Neural crest cell (in vitro differentiated cells): ENCODE results near the gene DDX31. TPM values are rescaled to one million over a fixed set of nuclear protein-coding genes. Genes with fewer than 3 reads are reported as not detected.
A peak's percentile ranks its signal among the peaks of the same experiment; 100 is the strongest.
"Not testable (repeated sequence)": the region's sequence is repeated elsewhere in the genome, so short reads cannot be mapped to it uniquely, and the experiment has no call there.

Source experiments
- DNase-seq: peaks from one replicate; pipeline ENCODE4 v3.0.0; 2021; ENCODE audit warnings: low read depth, mixed read lengths, low spot score
- H3K27ac Mint-ChIP-seq: one replicate; pipeline ENCODE4 v1.8.0; 2021; ENCODE audit warnings: mild to moderate bottlenecking, mixed read lengths; ENCODE audit not compliant: unreplicated experiment
- H3K27me3 Mint-ChIP-seq: 2 replicates; pipeline ENCODE4 v1.8.0; 2021; ENCODE audit warnings: low read depth, mild to moderate bottlenecking, mixed read lengths
- H3K36me3 Mint-ChIP-seq: 2 replicates; pipeline ENCODE4 v1.8.0; 2021; ENCODE audit warnings: low read depth, mild to moderate bottlenecking, mixed read lengths
- H3K4me1 Mint-ChIP-seq: 2 replicates; pipeline ENCODE4 v1.8.0; 2021; ENCODE audit warnings: mixed read lengths
- H3K4me3 Mint-ChIP-seq: one replicate; pipeline ENCODE4 v1.8.0; 2021; ENCODE audit warnings: mild to moderate bottlenecking, mixed read lengths
- H3K9me3 Mint-ChIP-seq: 2 replicates; pipeline ENCODE4 v1.8.0; 2021; ENCODE audit warnings: mixed read lengths
- long read RNA-seq: library from polyadenylated mRNA; unstranded; transcript quantifications from one replicate; pipeline ENCODE4 v2.0.0, GENCODE V29; 2020
- total RNA-seq: library from RNA; stranded (reverse); gene quantifications from 2 replicates; pipeline ENCODE4 v1.2.1, GENCODE V29; 2021
- TF ChIP-seq, protein P1 (sequence below): fragments of 200-600 bp; sonication (generic); conservative IDR thresholded peaks from 2 replicates; pipeline ENCODE4 v1.5.0; 2021; ENCODE audit warnings: antibody characterized with exemption, mild to moderate bottlenecking

The DDX31 gene
- 20.9 and 24.3 TPM in 2 replicates for total RNA-seq
- long read RNA-seq, full-length matches to known transcripts, result 24 of 43 reads
- long read RNA-seq, partial matches to known transcripts, result 3 of 43 reads
- long read RNA-seq, other reads (novel, unspliced or antisense), result 16 of 43 reads

DNA sequence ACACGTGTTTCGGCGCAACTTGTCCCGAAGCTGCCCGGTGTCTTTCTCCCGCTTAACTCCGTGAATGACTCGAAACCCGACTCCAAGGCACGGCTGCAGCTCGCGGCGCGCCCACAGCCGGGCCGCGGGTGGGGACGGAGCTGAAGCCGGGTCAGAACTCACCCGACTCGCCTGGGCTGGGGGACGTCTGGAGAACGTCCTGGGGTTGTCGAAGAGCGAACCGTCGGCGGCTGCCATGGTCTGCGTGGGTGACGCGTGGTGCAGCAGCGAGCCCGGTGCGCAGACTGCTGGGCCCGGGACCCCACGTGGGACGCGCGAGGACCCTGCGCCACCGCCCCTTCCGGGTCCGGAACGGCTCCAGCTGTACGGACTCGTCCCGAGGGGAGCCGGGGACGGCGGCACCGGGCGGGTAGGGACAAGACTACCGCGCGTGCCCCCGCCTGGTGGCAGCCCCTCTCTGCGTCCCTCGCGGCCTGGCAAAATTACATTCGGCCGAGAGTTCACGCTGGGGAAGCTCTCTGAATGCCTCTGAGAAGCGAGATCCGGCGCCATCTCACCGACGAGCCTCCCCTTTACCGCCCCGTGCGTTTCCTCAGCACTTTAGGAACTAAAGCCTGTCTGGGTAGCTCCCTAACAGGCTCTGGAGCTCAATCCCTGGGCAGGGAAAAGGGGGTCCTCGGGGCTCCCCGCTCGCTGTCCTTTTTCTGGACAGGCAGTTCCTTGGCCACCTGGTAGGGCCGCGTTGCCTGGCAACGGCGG lies at the start of gene DDX31:
TSS of gene DDX31 (minus strand) at position 286 of the 759 bp plus-strand sequence. CDS start at position 237, 49 bp downstream.
- Mint-ChIP-seq H3K9me3 (no peaks in the 10 kb centered on the region), H3K27me3 (no peaks in the 10 kb centered on the region), H3K36me3 (peaks cover 10% of the 10 kb centered on the region), H3K4me3 (peak within 1 kb of the TSS; percentile 93), H3K4me1 (peaks cover 42% of the 10 kb centered on the region), H3K27ac (peak within 1 kb of the TSS; percentile 96)
- DNase-seq, result peak; percentile 87
- TF ChIP-seq, protein P1, sequence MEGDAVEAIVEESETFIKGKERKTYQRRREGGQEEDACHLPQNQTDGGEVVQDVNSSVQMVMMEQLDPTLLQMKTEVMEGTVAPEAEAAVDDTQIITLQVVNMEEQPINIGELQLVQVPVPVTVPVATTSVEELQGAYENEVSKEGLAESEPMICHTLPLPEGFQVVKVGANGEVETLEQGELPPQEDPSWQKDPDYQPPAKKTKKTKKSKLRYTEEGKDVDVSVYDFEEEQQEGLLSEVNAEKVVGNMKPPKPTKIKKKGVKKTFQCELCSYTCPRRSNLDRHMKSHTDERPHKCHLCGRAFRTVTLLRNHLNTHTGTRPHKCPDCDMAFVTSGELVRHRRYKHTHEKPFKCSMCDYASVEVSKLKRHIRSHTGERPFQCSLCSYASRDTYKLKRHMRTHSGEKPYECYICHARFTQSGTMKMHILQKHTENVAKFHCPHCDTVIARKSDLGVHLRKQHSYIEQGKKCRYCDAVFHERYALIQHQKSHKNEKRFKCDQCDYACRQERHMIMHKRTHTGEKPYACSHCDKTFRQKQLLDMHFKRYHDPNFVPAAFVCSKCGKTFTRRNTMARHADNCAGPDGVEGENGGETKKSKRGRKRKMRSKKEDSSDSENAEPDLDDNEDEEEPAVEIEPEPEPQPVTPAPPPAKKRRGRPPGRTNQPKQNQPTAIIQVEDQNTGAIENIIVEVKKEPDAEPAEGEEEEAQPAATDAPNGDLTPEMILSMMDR, result no peak

DNA sequence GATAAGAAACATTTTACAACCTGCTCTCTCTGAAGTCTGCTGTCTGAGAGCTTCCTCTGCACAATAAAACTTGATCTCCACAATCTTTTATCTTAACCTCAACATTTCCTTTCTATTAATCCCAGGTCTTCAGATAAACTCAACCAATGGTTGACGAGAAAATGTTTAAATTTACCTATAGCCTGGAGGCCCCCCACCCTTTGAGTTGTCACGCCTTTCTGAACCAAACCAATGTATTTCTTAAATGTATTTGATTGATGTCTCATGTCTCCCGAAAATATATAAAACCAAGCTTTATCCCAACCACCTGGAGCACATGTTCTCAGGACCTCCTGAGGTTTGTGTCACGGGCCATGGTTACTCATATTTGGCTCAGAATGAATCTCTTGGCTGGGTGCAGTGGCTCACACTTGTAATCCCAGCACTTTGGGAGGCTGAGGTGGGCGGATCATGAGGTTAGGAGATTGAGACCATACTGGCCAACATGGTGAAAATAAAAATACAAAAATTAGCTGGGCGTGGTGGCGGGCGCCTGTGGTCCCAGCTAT lies 48.7 kb upstream of the DDX31 start:
- not testable (repeated sequence) for H3K4me3 Mint-ChIP-seq, DNase-seq, H3K4me1 Mint-ChIP-seq, H3K27ac Mint-ChIP-seq, H3K9me3 Mint-ChIP-seq, H3K27me3 Mint-ChIP-seq, H3K36me3 Mint-ChIP-seq

DNA sequence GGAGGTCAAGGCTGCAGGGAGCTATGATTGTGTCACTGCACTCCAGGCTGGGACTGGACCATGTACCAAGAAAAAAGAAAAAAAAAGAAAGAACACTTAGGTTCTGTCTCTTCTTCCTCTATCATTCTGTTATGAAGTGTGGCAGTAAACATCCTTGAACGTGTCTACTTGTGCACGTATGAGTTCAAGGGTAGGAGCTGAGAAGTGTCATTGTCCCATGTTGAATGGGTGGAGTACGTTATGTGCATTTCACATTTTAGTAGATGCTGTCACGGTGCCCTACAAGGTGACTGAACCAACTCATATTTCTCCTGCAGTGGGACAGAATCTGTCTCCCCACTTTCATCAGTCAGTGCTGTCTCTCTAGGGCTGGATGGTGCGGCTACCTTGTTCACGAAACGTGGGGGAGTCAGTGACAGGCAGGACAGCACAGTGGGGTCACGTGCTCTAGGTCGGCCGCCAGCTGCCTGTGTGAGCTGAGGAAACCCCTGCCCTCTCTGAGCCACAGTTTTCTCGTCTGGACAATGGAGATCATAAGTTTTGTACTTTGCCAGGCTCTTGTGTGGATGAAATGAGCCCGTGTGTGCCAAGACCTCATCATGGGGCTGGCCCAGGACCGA lies 47.7 kb upstream of the DDX31 start:
- no peaks in the 10 kb centered on the region for H3K4me1 Mint-ChIP-seq
- H3K27me3 Mint-ChIP-seq, result peaks cover 10% of the 10 kb centered on the region
- H3K27ac Mint-ChIP-seq, result no peak overlapping the region
- H3K9me3 Mint-ChIP-seq, result peaks cover 3% of the 10 kb centered on the region
- H3K4me3 Mint-ChIP-seq, result no peak overlapping the region
- H3K36me3 Mint-ChIP-seq, result no peaks in the 10 kb centered on the region
- TF ChIP-seq, protein P1, result no peak
- DNase-seq, result no peak

DNA sequence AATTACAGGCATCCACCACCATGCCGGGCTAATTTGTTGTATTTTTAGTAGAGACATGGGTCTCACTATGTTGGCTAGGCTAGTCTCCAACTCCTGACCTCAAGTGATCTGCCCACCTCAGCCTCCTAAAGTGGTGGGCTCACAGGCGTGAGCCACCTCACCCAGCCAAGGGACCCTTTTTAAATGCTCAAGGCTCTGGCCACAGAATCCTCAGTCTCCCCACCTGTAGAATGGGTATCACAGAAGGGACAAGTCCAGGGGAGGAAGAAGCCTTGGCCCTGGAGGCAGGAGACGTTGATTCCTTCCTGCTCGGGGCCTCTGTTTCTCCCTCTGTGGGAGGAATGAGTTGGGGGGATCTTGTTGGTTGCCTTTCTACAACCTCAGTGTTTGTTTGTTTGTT lies 46.2 kb upstream of the DDX31 start:
- H3K27me3 Mint-ChIP-seq, result peaks cover 10% of the 10 kb centered on the region
- TF ChIP-seq, protein P1, result no peak
- no peaks in the 10 kb centered on the region for H3K36me3 Mint-ChIP-seq
- H3K4me1 Mint-ChIP-seq, result no peaks in the 10 kb centered on the region
- H3K4me3 Mint-ChIP-seq, result no peak overlapping the region
- peaks cover 3% of the 10 kb centered on the region for H3K9me3 Mint-ChIP-seq
- no peak for DNase-seq
- no peak overlapping the region for H3K27ac Mint-ChIP-seq

DNA sequence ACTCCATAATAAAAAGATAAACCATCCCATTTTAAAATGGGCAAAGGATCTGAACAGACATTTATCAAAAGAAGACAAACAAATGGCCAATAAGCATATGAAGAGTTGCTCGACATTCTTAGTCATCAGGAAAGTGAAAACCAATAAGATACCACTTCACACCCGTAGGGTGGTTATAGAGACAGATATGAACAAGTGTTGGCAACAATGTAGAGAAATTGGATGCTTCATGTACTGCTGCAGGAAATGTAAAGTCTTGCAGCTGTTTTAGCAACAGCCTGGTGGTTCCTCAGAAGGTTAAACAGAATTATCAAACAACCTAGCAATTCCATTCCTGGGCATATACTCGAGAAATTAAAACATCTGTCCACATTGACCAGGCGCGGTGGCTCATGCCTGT lies 43.0 kb upstream of the DDX31 start:
- Mint-ChIP-seq H3K4me1 (no peaks in the 10 kb centered on the region), H3K27me3 (peaks cover under 1% of the 10 kb centered on the region), H3K27ac (no peak overlapping the region), H3K36me3 (no peaks in the 10 kb centered on the region), H3K4me3 (no peak overlapping the region), H3K9me3 (peaks cover 3% of the 10 kb centered on the region)
- DNase-seq, result no peak
- TF ChIP-seq, protein P1, result no peak
